Measurements from ENCODE around the gene UGT3A1.
"Not testable (repeated sequence)": the region's sequence is repeated elsewhere in the genome, so short reads cannot be mapped to it uniquely, and the experiment has no call there.

The UGT3A1 gene

GRCh38 chr5:35990941-35991611 is at the start of gene UGT3A1:
Gene UGT3A1 (minus strand): TSS chr5:35991390. CDS start chr5:35991240, 150 bp downstream.
- DNase-seq: no peak

GRCh38 chr5:36035696-36036095 is 44.5 kb upstream of the UGT3A1 start:
- DNase-seq: no peak

- not testable (repeated sequence) for DNase-seq
Observed at GRCh38 chr5:36034536-36035134, 43.4 kb upstream of the UGT3A1 start.

- no peak for DNase-seq
Observed at GRCh38 chr5:36033486-36033885, 42.3 kb upstream of the UGT3A1 start.

GRCh38 chr5:36033047-36033446 is 41.9 kb upstream of the UGT3A1 start:
- no peak for DNase-seq

GRCh38 chr5:36031223-36031622 is 40.0 kb upstream of the UGT3A1 start:
- DNase-seq: no peak

- DNase-seq: no peak
Observed at GRCh38 chr5:36029914-36030313, 38.7 kb upstream of the UGT3A1 start.

- DNase-seq: no peak
Observed at GRCh38 chr5:36028816-36029465, 37.8 kb upstream of the UGT3A1 start.

GRCh38 chr5:36027711-36028110 is 36.5 kb upstream of the UGT3A1 start:
- DNase-seq: no peak

GRCh38 chr5:36026706-36027465 is 35.7 kb upstream of the UGT3A1 start:
- DNase-seq: no peak

- not testable (repeated sequence) for DNase-seq
Observed at GRCh38 chr5:36022246-36022645, 31.1 kb upstream of the UGT3A1 start.

GRCh38 chr5:36019584-36019983 is 28.4 kb upstream of the UGT3A1 start:
- DNase-seq: not testable (repeated sequence)

GRCh38 chr5:36017622-36018021 is 26.4 kb upstream of the UGT3A1 start:
- no peak for DNase-seq

- DNase-seq: no peak
Observed at GRCh38 chr5:36017004-36017403, 25.8 kb upstream of the UGT3A1 start.

- no peak for DNase-seq
Observed at GRCh38 chr5:36013182-36013581, 22.0 kb upstream of the UGT3A1 start.

- no peak for DNase-seq
Observed at GRCh38 chr5:36009698-36010097, 18.5 kb upstream of the UGT3A1 start.

- DNase-seq: no peak
Observed at GRCh38 chr5:36007366-36007765, 16.2 kb upstream of the UGT3A1 start.

- DNase-seq: no peak
Observed at GRCh38 chr5:36006163-36006562, 15.0 kb upstream of the UGT3A1 start.

- no peak for DNase-seq
Observed at GRCh38 chr5:36001032-36001431, 9.8 kb upstream of the UGT3A1 start.

- no peak for DNase-seq
Observed at GRCh38 chr5:35999547-35999946, 8.4 kb upstream of the UGT3A1 start.

GRCh38 chr5:35996076-35996475 is 4.9 kb upstream of the UGT3A1 start:
- no peak for DNase-seq

- DNase-seq: no peak
Observed at GRCh38 chr5:35990520-35990919, 670 bp downstream of the UGT3A1 start.

GRCh38 chr5:35988529-35988928 is 2.7 kb downstream of the UGT3A1 start:
- DNase-seq: no peak

- no peak for DNase-seq
Observed at GRCh38 chr5:35987776-35988175, 3.4 kb downstream of the UGT3A1 start.
